RWPE2 (cell line): ENCODE measurements around the gene TNS4.
A peak's percentile ranks its signal among the peaks of the same experiment; 100 is the strongest.

ENCODE experiments used
- ATAC-seq: fragments of 200-7000 bp; cut with Tn5 transposase; 3 replicates; pipeline ENCODE4 v1.9.1; 2021; ENCODE audit warnings: low read depth
- DNase-seq: peaks from one replicate; pipeline ENCODE4 v3.0.0-alpha.2; 2020; ENCODE audit warnings: low spot score
- H3K27ac ChIP-seq: fragments of 450-650 bp; 2 replicates; pipeline ENCODE4 v1.5.1; 2017; ENCODE audit warnings: mild to moderate bottlenecking; ENCODE audit not compliant: poor library complexity, severe bottlenecking
- H3K27me3 ChIP-seq: fragments of 250-450 bp; sonication (Bioruptor Pico); 2 replicates; pipeline ENCODE4 v1.5.1; 2021; ENCODE audit warnings: mild to moderate bottlenecking, moderate library complexity; ENCODE audit not compliant: insufficient read depth, poor library complexity, severe bottlenecking
- H3K36me3 ChIP-seq: fragments of 250-450 bp; sonication (Bioruptor Pico); 2 replicates; pipeline ENCODE4 v1.5.1; 2020; ENCODE audit warnings: low read depth, mild to moderate bottlenecking, moderate library complexity
- H3K4me1 ChIP-seq: fragments of 250-450 bp; sonication (Bioruptor Pico); 2 replicates; pipeline ENCODE4 v1.5.1; 2021; ENCODE audit warnings: mild to moderate bottlenecking, moderate library complexity; ENCODE audit not compliant: insufficient read depth, poor library complexity, severe bottlenecking
- H3K4me3 ChIP-seq: fragments of 250-450 bp; sonication (Bioruptor Pico); 2 replicates; pipeline ENCODE4 v1.5.1; 2021; ENCODE audit warnings: mild to moderate bottlenecking, moderate library complexity; ENCODE audit not compliant: severe bottlenecking
- H3K9me3 ChIP-seq: fragments of 250-450 bp; sonication (Bioruptor Pico); 2 replicates; pipeline ENCODE4 v1.5.1; 2021; ENCODE audit warnings: mild to moderate bottlenecking, moderate library complexity; ENCODE audit not compliant: severe bottlenecking
- TF ChIP-seq, protein P1 (sequence below): fragments of 450-650 bp; IDR thresholded peaks from one replicate; pipeline ENCODE4 v1.5.1; 2017; ENCODE audit warnings: mild to moderate bottlenecking, moderate library complexity; ENCODE audit not compliant: poor library complexity, severe bottlenecking

Gene TNS4

GRCh38 chr17:40470932-40471828 is 30.2 kb downstream of the TNS4 start:
- H3K4me3 ChIP-seq, result no peak overlapping the region
- TF ChIP-seq, protein P1, sequence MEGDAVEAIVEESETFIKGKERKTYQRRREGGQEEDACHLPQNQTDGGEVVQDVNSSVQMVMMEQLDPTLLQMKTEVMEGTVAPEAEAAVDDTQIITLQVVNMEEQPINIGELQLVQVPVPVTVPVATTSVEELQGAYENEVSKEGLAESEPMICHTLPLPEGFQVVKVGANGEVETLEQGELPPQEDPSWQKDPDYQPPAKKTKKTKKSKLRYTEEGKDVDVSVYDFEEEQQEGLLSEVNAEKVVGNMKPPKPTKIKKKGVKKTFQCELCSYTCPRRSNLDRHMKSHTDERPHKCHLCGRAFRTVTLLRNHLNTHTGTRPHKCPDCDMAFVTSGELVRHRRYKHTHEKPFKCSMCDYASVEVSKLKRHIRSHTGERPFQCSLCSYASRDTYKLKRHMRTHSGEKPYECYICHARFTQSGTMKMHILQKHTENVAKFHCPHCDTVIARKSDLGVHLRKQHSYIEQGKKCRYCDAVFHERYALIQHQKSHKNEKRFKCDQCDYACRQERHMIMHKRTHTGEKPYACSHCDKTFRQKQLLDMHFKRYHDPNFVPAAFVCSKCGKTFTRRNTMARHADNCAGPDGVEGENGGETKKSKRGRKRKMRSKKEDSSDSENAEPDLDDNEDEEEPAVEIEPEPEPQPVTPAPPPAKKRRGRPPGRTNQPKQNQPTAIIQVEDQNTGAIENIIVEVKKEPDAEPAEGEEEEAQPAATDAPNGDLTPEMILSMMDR, result no peak
- ATAC-seq, result peak; percentile 5
- H3K36me3 ChIP-seq, result no peaks in the 10 kb centered on the region
- H3K9me3 ChIP-seq, result no peaks in the 10 kb centered on the region
- no peaks in the 10 kb centered on the region for H3K27me3 ChIP-seq
- peaks cover 10% of the 10 kb centered on the region for H3K4me1 ChIP-seq
- no peak for DNase-seq
- H3K27ac ChIP-seq, result peak overlapping the region; percentile 100

- Histone ChIP-seq H3K9me3 (no peaks in the 10 kb centered on the region), H3K4me1 (peaks cover 10% of the 10 kb centered on the region), H3K36me3 (no peaks in the 10 kb centered on the region), H3K27ac (no peak overlapping the region), H3K27me3 (no peaks in the 10 kb centered on the region), H3K4me3 (no peak overlapping the region)
- ATAC-seq (no peak), DNase-seq (no peak)
- TF ChIP-seq, protein P1, result no peak
Measured at GRCh38 chr17:40469805-40470675, 31.4 kb downstream of the TNS4 start.

DNA sequence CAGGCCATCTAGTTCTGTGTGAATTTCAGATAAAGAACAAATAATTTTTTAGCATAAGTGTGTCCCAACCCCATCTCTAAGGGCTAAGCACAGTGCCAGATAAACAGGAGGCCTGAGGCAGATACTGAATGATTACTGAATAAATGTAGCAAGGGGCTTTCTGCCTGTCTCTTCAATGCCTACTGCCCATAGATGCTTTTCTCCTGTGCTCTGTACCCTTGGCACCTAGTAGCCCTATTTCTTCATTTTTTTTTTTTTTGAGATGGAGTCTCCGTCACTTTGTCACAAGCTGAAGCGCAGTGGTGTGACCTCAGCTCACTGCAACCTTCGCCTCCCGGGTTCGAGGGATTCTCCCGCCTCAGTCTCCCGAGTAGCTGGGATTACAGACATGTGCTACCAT is 32.9 kb downstream of the TNS4 start:
- ATAC-seq (no peak), DNase-seq (no peak)
- TF ChIP-seq, protein P1, result no peak
- no peaks in the 10 kb centered on the region for H3K27me3 ChIP-seq
- no peaks in the 10 kb centered on the region for H3K36me3 ChIP-seq
- no peak overlapping the region for H3K27ac ChIP-seq
- H3K4me3 ChIP-seq, result no peak overlapping the region
- no peaks in the 10 kb centered on the region for H3K9me3 ChIP-seq
- peaks cover 10% of the 10 kb centered on the region for H3K4me1 ChIP-seq

DNA sequence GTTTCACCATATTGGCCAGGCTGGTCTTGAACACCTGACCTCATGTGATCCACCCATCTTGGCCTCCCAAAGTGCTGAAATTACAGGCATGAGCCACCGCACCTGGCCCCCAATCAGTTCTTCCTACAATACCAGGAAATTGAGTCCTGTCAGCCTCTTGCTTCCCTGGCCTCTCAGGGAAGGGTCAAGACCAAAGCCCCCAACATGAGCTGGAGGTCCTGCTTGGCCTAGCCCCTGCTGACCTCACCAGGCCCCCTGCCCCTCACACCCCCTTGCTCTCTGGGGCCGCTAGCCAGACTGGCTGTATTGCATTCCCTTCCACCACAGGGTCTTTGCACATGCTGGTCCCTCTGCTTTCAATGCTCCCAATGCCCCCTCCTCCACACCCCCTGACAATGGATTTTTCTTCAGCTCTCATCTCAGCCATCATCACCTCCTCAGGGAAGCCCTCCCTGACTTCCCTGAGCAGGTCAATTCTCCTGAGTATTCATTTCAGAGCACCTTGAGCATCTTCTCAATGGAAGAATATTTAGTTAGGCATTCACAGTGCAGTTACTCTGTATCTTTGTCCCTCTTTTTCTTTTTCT is 34.0 kb downstream of the TNS4 start:
- H3K4me1 ChIP-seq, result peaks cover 10% of the 10 kb centered on the region
- H3K27me3 ChIP-seq, result no peaks in the 10 kb centered on the region
- ATAC-seq (no peak), DNase-seq (no peak)
- TF ChIP-seq, protein P1, result no peak
- H3K27ac ChIP-seq, result no peak overlapping the region
- no peak overlapping the region for H3K4me3 ChIP-seq
- H3K36me3 ChIP-seq, result no peaks in the 10 kb centered on the region
- H3K9me3 ChIP-seq, result no peaks in the 10 kb centered on the region
